GM19193 (cell line): ENCODE results near the gene CHRD.

ENCODE experiments used
- POLR2A ChIP-seq: IDR thresholded peaks from 4 replicates; pipeline ENCODE4 v1.6.1; 2011; ENCODE audit not compliant: insufficient read depth, insufficient read length; ENCODE audit errors: extremely low read depth

Gene CHRD

GRCh38 chr3:184354121-184354728, 25.6 kb upstream of the CHRD start:
- TF ChIP-seq POLR2A, result no peak

- no peak for TF ChIP-seq POLR2A
Observed at GRCh38 chr3:184354754-184355153, 25.1 kb upstream of the CHRD start.

- no peak for TF ChIP-seq POLR2A
Observed at GRCh38 chr3:184355261-184356040, 24.4 kb upstream of the CHRD start.

- no peak for TF ChIP-seq POLR2A
Observed at GRCh38 chr3:184357248-184358123, 22.4 kb upstream of the CHRD start.

- TF ChIP-seq POLR2A, result no peak
Observed at GRCh38 chr3:184358124-184358767, 21.6 kb upstream of the CHRD start.

- TF ChIP-seq POLR2A, result no peak
Observed at GRCh38 chr3:184358921-184359350, 20.9 kb upstream of the CHRD start.

GRCh38 chr3:184359610-184360009, 20.2 kb upstream of the CHRD start:
- no peak for TF ChIP-seq POLR2A

- no peak for TF ChIP-seq POLR2A
Observed at GRCh38 chr3:184360070-184360928, 19.6 kb upstream of the CHRD start.

GRCh38 chr3:184360929-184361531, 18.8 kb upstream of the CHRD start:
- TF ChIP-seq POLR2A, result no peak

GRCh38 chr3:184361532-184361931, 18.3 kb upstream of the CHRD start, which contains the start of the genes CLCN2 and POLR2H:
Gene CLCN2 (minus strand): TSS chr3:184361605. CDS start chr3:184361479, 126 bp downstream.
Gene POLR2H (plus strand): TSS chr3:184361710. CDS start chr3:184363493, 1,783 bp downstream.
- no peak for TF ChIP-seq POLR2A

- no peak for TF ChIP-seq POLR2A
Observed at GRCh38 chr3:184361932-184362667, 17.8 kb upstream of the CHRD start.

- peak; percentile 79 for TF ChIP-seq POLR2A
Observed at GRCh38 chr3:184362668-184363546, 16.9 kb upstream of the CHRD start.
